LNCaP clone FGC (cell line): Measurements from ENCODE around the gene RCN2.
A peak's percentile ranks its signal among the peaks of the same experiment; 100 is the strongest.

Experiments used
- DNase-seq: peaks from one replicate; pipeline ENCODE4 v3.0.0-alpha.2; 2011; ENCODE audit warnings: low read depth
- H3K4me3 ChIP-seq: 2 replicates; pipeline ENCODE4 v1.5.1; 2011; ENCODE audit warnings: mild to moderate bottlenecking, low read depth, low read length, control low read depth
- TF ChIP-seq, protein P1 (sequence below): IDR thresholded peaks from 2 replicates; pipeline ENCODE4 v1.5.1; 2012; ENCODE audit warnings: mild to moderate bottlenecking; ENCODE audit not compliant: control insufficient read depth, insufficient read depth; ENCODE audit errors: extremely low read depth

RCN2 gene

DNA sequence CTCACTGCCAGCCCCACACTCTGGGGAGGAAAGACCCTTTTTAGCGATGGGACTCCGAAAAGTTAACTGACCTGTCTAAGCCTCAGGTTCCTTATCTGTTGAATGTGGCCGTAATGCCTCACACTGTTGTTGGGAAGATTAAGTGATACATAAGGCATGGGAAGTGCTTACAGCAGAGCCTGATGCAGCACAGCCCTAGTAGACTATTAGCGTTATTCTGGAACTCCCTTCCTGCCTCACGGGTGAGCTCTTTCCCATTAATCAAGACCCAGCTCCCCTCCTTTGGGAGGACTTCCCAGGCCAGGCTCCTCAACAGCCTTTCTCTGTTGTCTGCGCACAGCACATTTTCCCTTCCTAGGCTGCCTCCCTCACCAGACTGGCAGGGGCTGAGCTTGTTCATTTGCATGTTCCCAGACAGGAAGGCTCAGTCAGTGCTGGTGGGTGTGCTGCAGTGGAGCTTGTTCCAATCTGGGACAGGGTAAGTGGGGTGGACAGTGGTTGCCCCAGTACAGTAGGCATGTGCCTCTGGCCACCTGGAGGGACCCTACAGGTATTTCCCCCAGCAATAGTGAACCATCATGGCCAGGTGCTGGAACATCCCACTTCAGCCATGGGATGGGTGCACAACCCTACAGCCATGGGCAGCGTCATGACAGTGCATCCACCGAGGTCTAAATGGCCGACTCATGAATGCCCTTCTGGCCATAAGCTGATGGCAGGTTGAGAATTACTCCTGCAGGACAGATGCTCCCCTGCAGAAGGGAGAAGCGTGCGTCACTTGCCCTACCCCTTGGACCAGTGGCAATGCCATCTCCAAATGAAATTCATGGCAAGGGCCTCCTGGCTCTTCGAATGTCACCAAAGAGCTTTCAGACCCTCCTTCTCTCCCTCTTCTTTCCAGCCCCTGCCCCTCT is 57.6 kb downstream of the RCN2 start:
- H3K4me3 ChIP-seq, result no peak overlapping the region
- no peak for DNase-seq
- TF ChIP-seq, protein P1, sequence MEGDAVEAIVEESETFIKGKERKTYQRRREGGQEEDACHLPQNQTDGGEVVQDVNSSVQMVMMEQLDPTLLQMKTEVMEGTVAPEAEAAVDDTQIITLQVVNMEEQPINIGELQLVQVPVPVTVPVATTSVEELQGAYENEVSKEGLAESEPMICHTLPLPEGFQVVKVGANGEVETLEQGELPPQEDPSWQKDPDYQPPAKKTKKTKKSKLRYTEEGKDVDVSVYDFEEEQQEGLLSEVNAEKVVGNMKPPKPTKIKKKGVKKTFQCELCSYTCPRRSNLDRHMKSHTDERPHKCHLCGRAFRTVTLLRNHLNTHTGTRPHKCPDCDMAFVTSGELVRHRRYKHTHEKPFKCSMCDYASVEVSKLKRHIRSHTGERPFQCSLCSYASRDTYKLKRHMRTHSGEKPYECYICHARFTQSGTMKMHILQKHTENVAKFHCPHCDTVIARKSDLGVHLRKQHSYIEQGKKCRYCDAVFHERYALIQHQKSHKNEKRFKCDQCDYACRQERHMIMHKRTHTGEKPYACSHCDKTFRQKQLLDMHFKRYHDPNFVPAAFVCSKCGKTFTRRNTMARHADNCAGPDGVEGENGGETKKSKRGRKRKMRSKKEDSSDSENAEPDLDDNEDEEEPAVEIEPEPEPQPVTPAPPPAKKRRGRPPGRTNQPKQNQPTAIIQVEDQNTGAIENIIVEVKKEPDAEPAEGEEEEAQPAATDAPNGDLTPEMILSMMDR, result no peak

DNA sequence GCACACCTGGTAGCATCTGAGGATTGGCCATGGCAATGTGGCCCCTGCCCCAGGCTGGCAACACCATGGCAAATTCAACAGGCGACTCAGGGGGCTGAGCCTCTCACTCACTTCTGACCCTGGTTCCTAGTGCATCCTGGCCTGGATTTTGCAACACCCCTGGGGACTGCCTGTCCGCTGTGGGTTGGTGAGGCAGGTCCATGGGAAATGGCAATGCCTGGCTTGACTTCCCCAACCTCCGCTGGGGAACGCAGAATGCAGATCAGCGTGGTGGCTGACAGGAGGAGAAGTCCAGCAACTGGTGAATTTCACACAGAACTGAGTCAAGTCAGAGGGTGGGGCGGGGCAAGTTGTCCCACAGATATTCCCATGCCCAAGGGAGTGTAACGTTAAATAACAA is 59.5 kb downstream of the RCN2 start:
- no peak for DNase-seq
- H3K4me3 ChIP-seq, result no peak overlapping the region
- TF ChIP-seq, protein P1, result no peak

DNA sequence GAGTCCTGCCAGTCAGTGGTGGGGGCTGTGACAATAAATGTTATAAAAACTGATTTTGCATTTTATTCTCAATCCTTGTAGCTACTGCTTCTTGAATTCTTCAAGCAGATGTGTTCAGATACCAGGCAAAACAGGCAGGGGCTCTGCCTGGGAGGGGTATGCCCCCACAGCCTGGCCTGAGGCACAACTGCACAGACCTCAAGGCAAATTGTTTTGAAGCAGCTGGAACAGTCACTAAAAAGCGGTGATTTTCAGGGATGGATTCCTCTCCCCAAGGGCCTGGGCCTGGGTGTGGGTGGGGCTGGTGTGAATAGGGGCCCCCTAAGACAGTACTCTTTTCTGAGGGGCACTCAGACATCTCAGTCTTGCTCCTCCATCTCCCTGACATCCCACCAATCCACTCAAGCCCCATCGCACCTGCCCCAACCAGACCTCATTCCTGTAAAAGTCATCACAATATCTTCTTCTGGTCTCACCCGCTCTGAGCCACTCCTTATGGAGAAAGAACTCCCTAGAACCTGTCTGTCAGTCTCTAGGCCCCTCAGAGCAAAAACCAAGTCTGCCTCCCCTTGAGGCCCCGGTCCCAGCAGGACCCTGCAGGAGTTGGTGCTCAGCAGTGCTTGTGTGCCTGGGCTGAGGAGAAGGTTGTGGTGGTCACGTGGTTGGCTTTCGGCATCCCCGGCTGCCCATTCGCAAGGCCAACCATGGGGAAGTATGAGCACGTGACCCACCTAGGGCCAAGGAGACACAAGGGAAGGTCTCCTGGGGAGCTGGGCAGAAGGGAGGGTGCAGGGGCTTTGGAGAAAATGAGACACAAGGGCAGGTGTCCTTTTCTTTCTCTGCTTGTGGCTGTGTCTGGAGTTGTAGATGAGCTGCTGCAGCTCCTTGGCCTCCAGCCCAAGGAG is 60.4 kb downstream of the RCN2 start:
- TF ChIP-seq, protein P1, result no peak
- H3K4me3 ChIP-seq, result no peak overlapping the region
- DNase-seq, result peak; percentile 6

DNA sequence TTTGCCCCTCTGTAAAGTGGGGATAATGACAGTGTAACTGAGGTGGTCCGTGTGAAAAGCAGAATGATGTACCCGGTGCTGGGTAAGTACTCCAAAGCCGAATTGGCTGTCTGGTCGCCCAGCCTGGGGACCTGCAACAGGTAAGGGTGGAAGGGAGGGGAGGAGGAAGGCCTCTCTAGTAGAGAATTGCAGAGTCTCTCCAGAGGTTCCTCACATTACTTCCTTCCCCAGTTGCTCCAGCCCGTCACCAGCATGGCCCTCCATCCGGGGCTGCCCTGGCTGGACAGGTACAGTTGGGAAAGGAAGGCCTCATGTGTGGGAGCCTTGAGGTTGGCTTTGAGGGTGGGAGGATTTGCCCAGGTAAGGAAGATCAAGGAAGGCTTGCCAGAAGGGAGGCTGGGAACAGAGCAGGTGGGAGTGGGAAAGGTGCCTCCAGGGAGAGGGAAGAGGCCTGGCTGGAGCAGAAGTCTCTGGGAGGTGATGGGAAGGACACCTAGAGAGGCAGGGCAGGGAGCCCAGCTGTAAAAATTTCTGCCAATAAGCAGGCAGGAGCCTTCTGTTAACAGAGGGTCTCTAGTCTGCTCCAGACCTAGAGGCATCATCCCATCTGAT is 61.7 kb downstream of the RCN2 start:
- DNase-seq, result no peak
- TF ChIP-seq, protein P1, result no peak
- H3K4me3 ChIP-seq, result no peak overlapping the region

DNA sequence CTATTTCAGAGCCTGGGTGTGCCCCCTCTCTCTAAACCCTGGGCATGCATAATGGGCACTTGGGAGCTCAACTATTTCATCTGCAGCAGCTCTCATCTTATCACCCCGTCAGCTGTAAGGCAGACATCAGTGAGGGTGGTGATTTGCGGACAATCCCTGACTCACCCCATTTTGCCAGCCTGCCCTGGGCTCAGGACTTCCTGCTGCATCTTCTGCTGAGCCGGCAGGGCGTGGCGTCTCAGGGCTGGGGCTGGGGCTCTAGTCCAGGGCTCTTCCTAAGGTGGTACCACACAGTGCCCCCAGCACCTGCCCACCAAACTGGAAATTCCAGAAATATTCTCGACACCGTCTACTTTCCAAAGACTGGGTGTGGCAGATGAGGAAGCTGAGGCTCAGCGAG is 62.5 kb downstream of the RCN2 start:
- TF ChIP-seq, protein P1, result no peak
- H3K4me3 ChIP-seq, result no peak overlapping the region
- DNase-seq, result no peak

DNA sequence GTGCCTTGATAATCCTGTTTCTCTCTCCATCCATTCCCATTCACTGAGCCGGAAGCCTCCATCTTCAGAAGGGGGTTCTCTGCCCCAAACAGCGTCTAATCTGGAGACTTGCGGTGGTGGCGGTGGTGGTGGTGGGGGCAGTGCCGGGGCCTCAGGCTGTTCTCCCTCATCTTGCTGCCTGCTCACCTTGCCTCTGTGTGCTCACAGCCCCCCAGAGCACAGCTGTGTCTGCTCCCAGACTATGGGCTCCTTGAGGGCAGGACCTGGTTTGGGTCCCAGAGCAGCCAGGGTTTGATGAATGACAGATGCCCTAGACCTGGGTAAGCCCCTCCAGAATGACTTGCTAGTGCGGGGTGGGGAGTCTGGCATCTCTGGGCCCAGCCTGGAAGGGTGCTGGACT is 62.9 kb downstream of the RCN2 start:
- no peak for DNase-seq
- H3K4me3 ChIP-seq, result no peak overlapping the region
- TF ChIP-seq, protein P1, result no peak
